Vagina (tissue), 2 donors: ENCODE results near the gene HBG2.

Experiments
- CTCF ChIP-seq, 3 experiments: fragments of 450-650 bp in 2 of 3; fragments of 200-600 bp in 1 of 3; sonication (generic) in 1 of 3; IDR thresholded peaks; one replicate each; pipeline ENCODE4 v1.5.1; 2017 to 2019; ENCODE audit warnings: antibody characterized with exemption in 3 of 3, mild to moderate bottlenecking in 2 of 3, moderate library complexity in 2 of 3
- POLR2A ChIP-seq, 2 donors: fragments of 450-650 bp; IDR thresholded peaks; one replicate each; pipeline ENCODE4 v1.6.1; 2017; ENCODE audit warnings: antibody characterized with exemption in 2 of 2, mild to moderate bottlenecking in 2 of 2, moderate library complexity in 2 of 2
- POLR2AphosphoS5 ChIP-seq, 2 donors: sonication (generic); formaldehyde crosslinking; IDR thresholded peaks; one replicate each; pipeline ENCODE4 v1.9.0; 2017; ENCODE audit warnings: antibody characterized with exemption in 2 of 2, mild to moderate bottlenecking in 2 of 2, low read depth in 1 of 2; ENCODE audit not compliant: insufficient read depth in 1 of 2

- TF ChIP-seq CTCF (IDR thresholded peaks at IDR 0.05): no peak
- no peak for TF ChIP-seq POLR2AphosphoS5 (IDR thresholded peaks at IDR 0.05; ENCODE audit: insufficient read depth in 1 of 2, low read depth in 1 of 2)
- no peak for TF ChIP-seq POLR2A (IDR thresholded peaks at IDR 0.05)
These were observed 24.8 kb downstream of the HBG2 start for GRCh38 chr11:5229796-5230195.
